Nephron progenitor cell (in vitro differentiated cells): ENCODE measurements around the gene NCOA1.

Experiments
- DNase-seq: peaks from one replicate; pipeline ENCODE4 v3.0.0; 2021
- H3K27ac Mint-ChIP-seq: 2 replicates; pipeline ENCODE4 v1.8.0; 2021; ENCODE audit warnings: mild to moderate bottlenecking, moderate library complexity, mixed read lengths
- H3K27me3 Mint-ChIP-seq: 2 replicates; pipeline ENCODE4 v1.8.0; 2021; ENCODE audit warnings: mild to moderate bottlenecking, low read depth, mixed read lengths; ENCODE audit not compliant: poor library complexity
- H3K36me3 Mint-ChIP-seq: 2 replicates; pipeline ENCODE4 v1.8.0; 2021; ENCODE audit warnings: low read depth, mixed read lengths
- H3K4me1 Mint-ChIP-seq: 2 replicates; pipeline ENCODE4 v1.8.0; 2021; ENCODE audit warnings: mixed read lengths
- H3K4me3 Mint-ChIP-seq: 2 replicates; pipeline ENCODE4 v1.8.0; 2021; ENCODE audit warnings: mild to moderate bottlenecking, moderate library complexity, mixed read lengths
- H3K9me3 Mint-ChIP-seq: 2 replicates; pipeline ENCODE4 v1.8.0; 2021; ENCODE audit warnings: mild to moderate bottlenecking, moderate library complexity, mixed read lengths
- CTCF ChIP-seq: fragments of 200-600 bp; sonication (generic); IDR thresholded peaks from 2 replicates; pipeline ENCODE4 v1.5.0; 2021; ENCODE audit warnings: antibody characterized with exemption

The NCOA1 gene

GRCh38 chr2:24650997-24651642 is 160.1 kb downstream of the NCOA1 start:
- no peak for DNase-seq
- Mint-ChIP-seq H3K36me3 (peaks cover 2% of the 10 kb centered on the region), H3K4me1 (peaks cover 5% of the 10 kb centered on the region), H3K27me3 (no peaks in the 10 kb centered on the region), H3K27ac (no peak overlapping the region), H3K4me3 (no peak overlapping the region), H3K9me3 (no peaks in the 10 kb centered on the region)
- TF ChIP-seq CTCF, result no peak

DNA sequence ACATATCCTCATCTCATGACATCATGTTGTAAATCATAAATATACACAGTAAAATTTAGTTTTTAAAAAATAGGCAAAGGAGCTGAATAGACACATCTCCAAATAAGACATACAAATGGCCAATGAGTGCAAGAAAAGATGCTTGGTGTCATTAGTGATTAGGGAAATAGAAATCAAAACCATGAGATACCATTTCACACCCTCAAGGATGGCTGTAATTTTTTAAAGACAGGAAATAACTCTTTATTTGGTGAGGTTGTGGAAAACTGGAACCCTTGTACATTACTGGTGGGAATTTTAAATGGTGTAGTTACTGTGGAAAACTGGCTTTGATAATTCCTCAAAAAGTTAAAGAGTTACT is 160.6 kb downstream of the NCOA1 start:
- Mint-ChIP-seq H3K27me3 (no peaks in the 10 kb centered on the region), H3K4me1 (peaks cover 5% of the 10 kb centered on the region), H3K27ac (no peak overlapping the region), H3K9me3 (no peaks in the 10 kb centered on the region), H3K36me3 (no peaks in the 10 kb centered on the region), H3K4me3 (no peak overlapping the region)
- no peak for TF ChIP-seq CTCF
- DNase-seq, result no peak

GRCh38 chr2:24652265-24653182 is 161.5 kb downstream of the NCOA1 start:
- no peak overlapping the region for H3K4me3 Mint-ChIP-seq
- no peak for TF ChIP-seq CTCF
- H3K4me1 Mint-ChIP-seq, result peaks cover 6% of the 10 kb centered on the region
- no peaks in the 10 kb centered on the region for H3K27me3 Mint-ChIP-seq
- H3K9me3 Mint-ChIP-seq, result no peaks in the 10 kb centered on the region
- no peaks in the 10 kb centered on the region for H3K36me3 Mint-ChIP-seq
- H3K27ac Mint-ChIP-seq, result peak overlapping the region; percentile 59
- no peak for DNase-seq

GRCh38 chr2:24657818-24658217 is 166.8 kb downstream of the NCOA1 start:
- Mint-ChIP-seq H3K9me3 (no peaks in the 10 kb centered on the region), H3K4me1 (peaks cover 23% of the 10 kb centered on the region), H3K36me3 (peaks cover 5% of the 10 kb centered on the region), H3K27me3 (no peaks in the 10 kb centered on the region), H3K4me3 (no peak overlapping the region), H3K27ac (peak overlapping the region; percentile 21)
- no peak for TF ChIP-seq CTCF
- DNase-seq, result no peak

- Mint-ChIP-seq H3K27ac (no peak overlapping the region), H3K27me3 (no peaks in the 10 kb centered on the region), H3K36me3 (peaks cover 5% of the 10 kb centered on the region), H3K9me3 (no peaks in the 10 kb centered on the region), H3K4me1 (peaks cover 20% of the 10 kb centered on the region), H3K4me3 (no peak overlapping the region)
- no peak for TF ChIP-seq CTCF
- DNase-seq, result no peak
Observed at GRCh38 chr2:24658531-24659202, 167.6 kb downstream of the NCOA1 start.
